ENCODE data around the gene ODAD4.
"Not testable (repeated sequence)": the region's sequence is repeated elsewhere in the genome, so short reads cannot be mapped to it uniquely, and the experiment has no call there.

The ODAD4 gene

GRCh38 chr17:41910701-41911391 lies 19.6 kb upstream of the ODAD4 start:
- DNase-seq (ENCODE audit: extremely low read depth in 1 of 2, low read depth in 1 of 2): no peak

- no peak for DNase-seq (ENCODE audit: extremely low read depth in 1 of 2, low read depth in 1 of 2)
Observed at GRCh38 chr17:41912925-41913324, 17.5 kb upstream of the ODAD4 start.

- no peak for DNase-seq (ENCODE audit: extremely low read depth in 1 of 2, low read depth in 1 of 2)
Observed at GRCh38 chr17:41913798-41914197, 16.6 kb upstream of the ODAD4 start.

GRCh38 chr17:41914358-41914766 lies 16.1 kb upstream of the ODAD4 start:
- no peak for DNase-seq (ENCODE audit: extremely low read depth in 1 of 2, low read depth in 1 of 2)

- DNase-seq (ENCODE audit: extremely low read depth in 1 of 2, low read depth in 1 of 2): no peak
Observed at GRCh38 chr17:41915020-41915419, 15.4 kb upstream of the ODAD4 start.

- no peak for DNase-seq (ENCODE audit: extremely low read depth in 1 of 2, low read depth in 1 of 2)
Observed at GRCh38 chr17:41915566-41915965, 14.9 kb upstream of the ODAD4 start.

GRCh38 chr17:41917192-41917591 lies 13.2 kb upstream of the ODAD4 start:
- DNase-seq (ENCODE audit: extremely low read depth in 1 of 2, low read depth in 1 of 2): no peak

GRCh38 chr17:41917679-41918313 lies 12.6 kb upstream of the ODAD4 start:
- DNase-seq (ENCODE audit: extremely low read depth in 1 of 2, low read depth in 1 of 2): peak in 1 of 2 donors; percentile 36

- peak; percentile 74 to 90 for DNase-seq (ENCODE audit: extremely low read depth in 1 of 2, low read depth in 1 of 2)
Observed at GRCh38 chr17:41918314-41919164, 11.9 kb upstream of the ODAD4 start, which contains the start of gene ACLY. ACLY (minus strand) TSS chr17:41918951; CDS start chr17:41913873, 5,078 bp downstream.

GRCh38 chr17:41919165-41919817 lies 11.1 kb upstream of the ODAD4 start:
- DNase-seq (ENCODE audit: extremely low read depth in 1 of 2, low read depth in 1 of 2): peak in 1 of 2 donors; percentile 4

GRCh38 chr17:41919840-41920579 lies 10.4 kb upstream of the ODAD4 start:
- DNase-seq (ENCODE audit: extremely low read depth in 1 of 2, low read depth in 1 of 2): no peak

GRCh38 chr17:41920580-41920955 lies 9.8 kb upstream of the ODAD4 start:
- DNase-seq (ENCODE audit: extremely low read depth in 1 of 2, low read depth in 1 of 2): no peak

- no peak for DNase-seq (ENCODE audit: extremely low read depth in 1 of 2, low read depth in 1 of 2)
Observed at GRCh38 chr17:41925991-41926590, 4.3 kb upstream of the ODAD4 start.

GRCh38 chr17:41928693-41929251 lies 1.6 kb upstream of the ODAD4 start:
- DNase-seq (ENCODE audit: extremely low read depth in 1 of 2, low read depth in 1 of 2): no peak

GRCh38 chr17:41930833-41931156 lies 378 bp downstream of the ODAD4 start:
- not testable (repeated sequence) for DNase-seq (ENCODE audit: extremely low read depth in 1 of 2, low read depth in 1 of 2)

- DNase-seq (ENCODE audit: extremely low read depth in 1 of 2, low read depth in 1 of 2): not testable (repeated sequence)
Observed at GRCh38 chr17:41931715-41932114, 1.3 kb downstream of the ODAD4 start.

- no peak for DNase-seq (ENCODE audit: extremely low read depth in 1 of 2, low read depth in 1 of 2)
Observed at GRCh38 chr17:41932816-41933389, 2.5 kb downstream of the ODAD4 start.

- DNase-seq (ENCODE audit: extremely low read depth in 1 of 2, low read depth in 1 of 2): no peak
Observed at GRCh38 chr17:41935641-41936040, 5.2 kb downstream of the ODAD4 start.
